ENCODE data around the gene PDCD1. TPM values are rescaled to one million over a fixed set of nuclear protein-coding genes. Genes with fewer than 3 reads are reported as not detected.

The PDCD1 gene
- total RNA-seq, 1 experiment from 2014 or later, result not detected

DNA sequence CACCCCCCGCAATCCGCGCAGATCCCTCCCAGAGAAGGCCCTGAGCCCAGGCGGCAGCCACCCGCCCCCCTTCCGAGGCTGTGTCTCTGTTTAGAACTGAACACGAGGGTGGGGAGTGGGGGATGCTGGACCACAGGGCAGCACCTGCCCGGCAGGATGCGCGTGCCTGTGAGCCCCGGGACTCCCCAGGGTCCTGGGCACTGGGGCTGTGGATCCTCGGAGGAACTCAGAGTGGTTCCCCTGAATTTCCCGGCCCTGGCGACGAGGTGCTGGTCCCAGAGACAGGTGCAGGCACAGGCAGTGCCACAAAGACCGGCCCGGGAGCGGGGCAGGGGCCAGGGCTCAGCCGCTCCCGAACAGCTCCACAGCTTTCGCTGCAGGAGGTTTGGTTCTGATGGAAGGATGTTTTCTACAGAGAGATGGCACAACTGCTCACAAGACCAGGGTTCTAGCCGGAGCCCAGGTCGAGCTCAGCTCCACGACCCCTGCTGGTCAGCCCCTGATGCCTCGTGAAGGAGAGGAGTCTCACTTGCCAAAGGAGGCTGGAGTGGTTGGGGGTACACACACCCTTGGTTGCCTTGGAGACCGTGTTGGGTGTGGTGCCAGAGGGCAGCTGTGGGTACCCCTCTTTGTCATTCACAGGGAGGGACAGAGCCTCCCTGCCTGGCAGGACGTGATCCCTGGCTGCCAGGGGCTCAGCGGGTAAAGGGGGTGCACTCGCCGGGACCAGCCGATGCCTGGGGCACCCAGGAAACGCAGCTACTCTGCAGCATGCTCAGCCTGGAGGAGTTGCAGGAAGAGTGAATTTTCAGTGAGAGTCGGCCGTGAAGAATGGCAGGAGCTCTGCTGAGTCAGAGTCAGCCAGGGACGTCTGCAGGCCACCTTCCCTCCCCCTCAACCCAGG lies 54.1 kb downstream of the PDCD1 start:
- peak overlapping the region; percentile 69 for H3K4me2 ChIP-seq (ENCODE audit: low read length)
- ATAC-seq (peak; percentile 55), DNase-seq (peak; percentile 21)
- H3K4me3 ChIP-seq (ENCODE audit: low read length), result peak overlapping the region; percentile 54
- H3K4me1 ChIP-seq (ENCODE audit: insufficient read depth, low read length), result peaks cover 6% of the 10 kb centered on the region; the same call in 1 of the 2 replicates
- BruUV-seq (replicated peaks), result no TSS peak
- no peaks in the 10 kb centered on the region for H3K79me2 ChIP-seq (ENCODE audit: low read length)
- intact Hi-C loops (cut with micrococcal nuclease), result no loop called here
- peak overlapping the region; percentile 55 for H2AFZ ChIP-seq (ENCODE audit: low read length)
- POLR2A ChIA-PET (ENCODE audit: unreplicated experiment), result no interaction called here
- no peaks in the 10 kb centered on the region for H3K9me3 ChIP-seq (ENCODE audit: low read length)
- H4K20me1 ChIP-seq (ENCODE audit: low read length), result no peaks in the 10 kb centered on the region
- no peaks in the 10 kb centered on the region for H3K27me3 ChIP-seq (ENCODE audit: low read length)
- H3K27ac ChIP-seq (ENCODE audit: low read length), result no peak overlapping the region
- H3F3A ChIP-seq (ENCODE audit: low read length, unreplicated experiment), result no peaks in the 10 kb centered on the region
- no peaks in the 10 kb centered on the region for H3K36me3 ChIP-seq (ENCODE audit: low read depth, low read length)
- H3K9me2 ChIP-seq (replicated peaks; ENCODE audit: low read length), result no peaks in the 10 kb centered on the region
- CTCF ChIA-PET, result no interaction called here
- H3K9ac ChIP-seq (ENCODE audit: low read length), result no peak overlapping the region
- TF ChIP-seq EZH2phosphoT487 (IDR thresholded peaks at IDR 0.05; ENCODE audit: borderline replicate concordance, low read length), result no peak
- TF ChIP-seq, protein P1, sequence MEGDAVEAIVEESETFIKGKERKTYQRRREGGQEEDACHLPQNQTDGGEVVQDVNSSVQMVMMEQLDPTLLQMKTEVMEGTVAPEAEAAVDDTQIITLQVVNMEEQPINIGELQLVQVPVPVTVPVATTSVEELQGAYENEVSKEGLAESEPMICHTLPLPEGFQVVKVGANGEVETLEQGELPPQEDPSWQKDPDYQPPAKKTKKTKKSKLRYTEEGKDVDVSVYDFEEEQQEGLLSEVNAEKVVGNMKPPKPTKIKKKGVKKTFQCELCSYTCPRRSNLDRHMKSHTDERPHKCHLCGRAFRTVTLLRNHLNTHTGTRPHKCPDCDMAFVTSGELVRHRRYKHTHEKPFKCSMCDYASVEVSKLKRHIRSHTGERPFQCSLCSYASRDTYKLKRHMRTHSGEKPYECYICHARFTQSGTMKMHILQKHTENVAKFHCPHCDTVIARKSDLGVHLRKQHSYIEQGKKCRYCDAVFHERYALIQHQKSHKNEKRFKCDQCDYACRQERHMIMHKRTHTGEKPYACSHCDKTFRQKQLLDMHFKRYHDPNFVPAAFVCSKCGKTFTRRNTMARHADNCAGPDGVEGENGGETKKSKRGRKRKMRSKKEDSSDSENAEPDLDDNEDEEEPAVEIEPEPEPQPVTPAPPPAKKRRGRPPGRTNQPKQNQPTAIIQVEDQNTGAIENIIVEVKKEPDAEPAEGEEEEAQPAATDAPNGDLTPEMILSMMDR (conservative IDR thresholded peaks at IDR 0.05; ENCODE audit: low read depth, low read length), result no peak
- no peak for TF ChIP-seq EZH2 (IDR thresholded peaks at IDR 0.05; ENCODE audit: low read length, unreplicated experiment)

DNA sequence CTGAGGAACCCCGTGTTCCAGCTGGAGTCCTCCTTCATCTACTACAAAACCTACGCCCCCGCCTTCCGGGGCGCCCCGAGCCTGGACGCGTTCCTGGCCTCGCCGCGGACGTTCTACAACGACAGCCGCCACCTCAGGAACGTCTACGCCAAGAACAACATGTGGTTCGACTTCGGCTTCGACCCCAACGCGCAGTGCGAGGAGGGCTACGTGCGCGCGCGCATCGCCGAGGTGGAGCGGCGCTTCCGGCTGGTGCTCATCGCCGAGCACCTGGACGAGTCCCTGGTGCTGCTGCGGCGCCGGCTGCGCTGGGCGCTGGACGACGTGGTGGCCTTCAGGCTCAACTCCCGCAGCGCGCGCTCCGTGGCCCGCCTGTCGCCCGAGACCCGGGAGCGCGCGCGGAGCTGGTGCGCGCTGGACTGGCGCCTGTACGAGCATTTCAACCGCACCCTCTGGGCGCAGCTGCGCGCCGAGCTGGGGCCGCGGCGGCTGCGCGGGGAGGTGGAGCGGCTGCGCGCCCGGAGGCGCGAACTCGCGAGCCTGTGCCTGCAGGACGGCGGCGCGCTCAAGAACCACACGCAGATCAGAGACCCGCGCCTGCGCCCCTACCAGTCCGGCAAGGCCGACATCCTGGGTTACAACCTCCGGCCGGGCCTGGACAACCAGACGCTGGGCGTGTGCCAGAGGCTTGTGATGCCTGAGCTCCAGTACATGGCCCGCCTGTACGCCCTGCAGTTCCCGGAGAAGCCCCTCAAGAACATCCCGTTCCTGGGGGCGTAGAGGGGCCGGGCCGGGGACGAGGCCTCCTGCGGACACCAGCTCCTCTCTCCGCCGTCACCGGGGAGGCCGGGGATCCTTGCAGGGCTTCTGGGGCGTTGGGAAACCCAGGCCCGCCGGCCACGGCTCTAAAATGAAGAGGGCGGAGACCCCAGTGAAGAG lies 55.0 kb downstream of the PDCD1 start:
- no peaks in the 10 kb centered on the region for H3F3A ChIP-seq (ENCODE audit: low read length, unreplicated experiment)
- peak overlapping the region; percentile 69 for H3K4me2 ChIP-seq (ENCODE audit: low read length)
- no peak overlapping the region for H3K27ac ChIP-seq (ENCODE audit: low read length)
- no peaks in the 10 kb centered on the region for H3K36me3 ChIP-seq (ENCODE audit: low read depth, low read length)
- no peaks in the 10 kb centered on the region for H4K20me1 ChIP-seq (ENCODE audit: low read length)
- POLR2A ChIA-PET (ENCODE audit: unreplicated experiment), result no interaction called here
- no peaks in the 10 kb centered on the region for H3K27me3 ChIP-seq (ENCODE audit: low read length)
- no TSS peak for BruUV-seq (replicated peaks)
- peak; percentile 40 for ATAC-seq
- no peaks in the 10 kb centered on the region for H3K9me2 ChIP-seq (replicated peaks; ENCODE audit: low read length)
- CTCF ChIA-PET, result no interaction called here
- no peaks in the 10 kb centered on the region for H3K79me2 ChIP-seq (ENCODE audit: low read length)
- H3K9ac ChIP-seq (ENCODE audit: low read length), result no peak overlapping the region
- no peaks in the 10 kb centered on the region for H3K9me3 ChIP-seq (ENCODE audit: low read length)
- TF ChIP-seq EZH2 (IDR thresholded peaks at IDR 0.05; ENCODE audit: low read length, unreplicated experiment) (no peak), EZH2phosphoT487 (IDR thresholded peaks at IDR 0.05; ENCODE audit: borderline replicate concordance, low read length) (no peak)
- TF ChIP-seq, protein P1 (conservative IDR thresholded peaks at IDR 0.05; ENCODE audit: low read depth, low read length), result no peak
- no peak for DNase-seq
- H3K4me3 ChIP-seq (ENCODE audit: low read length), result peak overlapping the region; percentile 54
- H3K4me1 ChIP-seq (ENCODE audit: insufficient read depth, low read length), result peaks cover 6% of the 10 kb centered on the region; the same call in 1 of the 2 replicates
- intact Hi-C loops (cut with micrococcal nuclease), result no loop called here
- peak overlapping the region; percentile 55; the same call in 1 of the 2 replicates for H2AFZ ChIP-seq (ENCODE audit: low read length)

Data from PC-3 (cell line).